ENCODE data around the gene SIK3. TPM values are rescaled to one million over a fixed set of nuclear protein-coding genes. Genes with fewer than 3 reads are reported as not detected.

The SIK3 gene
- total RNA-seq, 1 donor from 2014 or later, result 54.2 TPM

GRCh38 chr11:116798368-116798767 lies 299.9 kb downstream of the SIK3 start:
- no peak for DNase-seq (ENCODE audit: low spot score)
- Mint-ChIP-seq H3K9me3 (no peaks in the 10 kb centered on the region), H3K4me1 (ENCODE audit: low read depth) (no peaks in the 10 kb centered on the region), H3K27ac (no peak overlapping the region), H3K36me3 (ENCODE audit: low read depth) (no peaks in the 10 kb centered on the region), H3K4me3 (no peak overlapping the region), H3K27me3 (ENCODE audit: insufficient read depth) (peaks cover 23% of the 10 kb centered on the region)
- intact Hi-C loops (cut with micrococcal nuclease), result no loop called here

- H3K27ac Mint-ChIP-seq, result no peak overlapping the region
- H3K36me3 Mint-ChIP-seq (ENCODE audit: low read depth), result no peaks in the 10 kb centered on the region
- no peak overlapping the region for H3K4me3 Mint-ChIP-seq
- intact Hi-C loops (cut with micrococcal nuclease), result no loop called here
- no peaks in the 10 kb centered on the region for H3K4me1 Mint-ChIP-seq (ENCODE audit: low read depth)
- DNase-seq (ENCODE audit: low spot score), result no peak
- H3K9me3 Mint-ChIP-seq, result no peaks in the 10 kb centered on the region
- H3K27me3 Mint-ChIP-seq (ENCODE audit: insufficient read depth), result peaks cover 22% of the 10 kb centered on the region
Observed at GRCh38 chr11:116797816-116798215, 300.4 kb downstream of the SIK3 start.

GRCh38 chr11:116796548-116796947 lies 301.7 kb downstream of the SIK3 start:
- peaks cover 16% of the 10 kb centered on the region for H3K27me3 Mint-ChIP-seq (ENCODE audit: insufficient read depth)
- H3K4me1 Mint-ChIP-seq (ENCODE audit: low read depth), result no peaks in the 10 kb centered on the region
- no peak overlapping the region for H3K27ac Mint-ChIP-seq
- no peak for DNase-seq (ENCODE audit: low spot score)
- H3K9me3 Mint-ChIP-seq, result no peaks in the 10 kb centered on the region
- intact Hi-C loops (cut with micrococcal nuclease), result no loop called here
- no peaks in the 10 kb centered on the region for H3K36me3 Mint-ChIP-seq (ENCODE audit: low read depth)
- no peak overlapping the region for H3K4me3 Mint-ChIP-seq

GRCh38 chr11:116794851-116795250 lies 303.4 kb downstream of the SIK3 start:
- Mint-ChIP-seq H3K4me3 (no peak overlapping the region), H3K4me1 (ENCODE audit: low read depth) (peaks cover 5% of the 10 kb centered on the region), H3K27ac (no peak overlapping the region), H3K27me3 (ENCODE audit: insufficient read depth) (peaks cover 10% of the 10 kb centered on the region), H3K9me3 (no peaks in the 10 kb centered on the region), H3K36me3 (ENCODE audit: low read depth) (no peaks in the 10 kb centered on the region)
- no peak for DNase-seq (ENCODE audit: low spot score)
- intact Hi-C loops (cut with micrococcal nuclease), result no loop called here

- H3K27ac Mint-ChIP-seq, result no peak overlapping the region
- intact Hi-C loops (cut with micrococcal nuclease), result no loop called here
- no peak for DNase-seq (ENCODE audit: low spot score)
- H3K36me3 Mint-ChIP-seq (ENCODE audit: low read depth), result no peaks in the 10 kb centered on the region
- no peaks in the 10 kb centered on the region for H3K9me3 Mint-ChIP-seq
- H3K4me1 Mint-ChIP-seq (ENCODE audit: low read depth), result peaks cover 11% of the 10 kb centered on the region
- no peak overlapping the region for H3K4me3 Mint-ChIP-seq
- H3K27me3 Mint-ChIP-seq (ENCODE audit: insufficient read depth), result peaks cover 3% of the 10 kb centered on the region
Observed at GRCh38 chr11:116793772-116794097, 304.5 kb downstream of the SIK3 start.

Other genes with a start within 250 kb of the SIK3 start
- 71.8 and 83.6 TPM in 2 replicates for gene PAFAH1B2, start 45.9 kb upstream of the SIK3 start, total RNA-seq
- gene SIDT2, start 80.3 kb upstream of the SIK3 start, total RNA-seq, result 24.3 and 32.2 TPM in 2 replicates
- 2.9 and 4.6 TPM in 2 replicates for gene TAGLN, start 100.9 kb upstream of the SIK3 start, total RNA-seq
- gene PCSK7, start 133.6 kb upstream of the SIK3 start, total RNA-seq, result 151 and 154 TPM in 2 replicates
- 18.5 and 26.3 TPM in 2 replicates for gene RNF214, start 134.2 kb upstream of the SIK3 start, total RNA-seq
- gene BACE1-AS, start 192.9 kb upstream of the SIK3 start, total RNA-seq, result 4.8 and 5.7 TPM in 2 replicates
- gene BACE1, start 217.8 kb upstream of the SIK3 start, total RNA-seq, result 0.13 and 0.27 TPM in 2 replicates
- gene CEP164, start 229.4 kb upstream of the SIK3 start, total RNA-seq, result 37.2 and 43.5 TPM in 2 replicates